ENCODE results near the gene PRADC1.
A peak's percentile ranks its signal among the peaks of the same experiment; 100 is the strongest.

PRADC1 gene

GRCh38 chr2:73235315-73236028, 2.4 kb upstream of the PRADC1 start:
- DNase-seq (ENCODE audit: low read depth), result no peak

GRCh38 chr2:73233932-73234832, 1.1 kb upstream of the PRADC1 start, which contains the start of gene CCT7:
TSS of gene CCT7 (plus strand) at chr2:73234308. CDS start at chr2:73234379, 71 bp downstream.
- DNase-seq (ENCODE audit: low read depth), result peak; percentile 90

DNA sequence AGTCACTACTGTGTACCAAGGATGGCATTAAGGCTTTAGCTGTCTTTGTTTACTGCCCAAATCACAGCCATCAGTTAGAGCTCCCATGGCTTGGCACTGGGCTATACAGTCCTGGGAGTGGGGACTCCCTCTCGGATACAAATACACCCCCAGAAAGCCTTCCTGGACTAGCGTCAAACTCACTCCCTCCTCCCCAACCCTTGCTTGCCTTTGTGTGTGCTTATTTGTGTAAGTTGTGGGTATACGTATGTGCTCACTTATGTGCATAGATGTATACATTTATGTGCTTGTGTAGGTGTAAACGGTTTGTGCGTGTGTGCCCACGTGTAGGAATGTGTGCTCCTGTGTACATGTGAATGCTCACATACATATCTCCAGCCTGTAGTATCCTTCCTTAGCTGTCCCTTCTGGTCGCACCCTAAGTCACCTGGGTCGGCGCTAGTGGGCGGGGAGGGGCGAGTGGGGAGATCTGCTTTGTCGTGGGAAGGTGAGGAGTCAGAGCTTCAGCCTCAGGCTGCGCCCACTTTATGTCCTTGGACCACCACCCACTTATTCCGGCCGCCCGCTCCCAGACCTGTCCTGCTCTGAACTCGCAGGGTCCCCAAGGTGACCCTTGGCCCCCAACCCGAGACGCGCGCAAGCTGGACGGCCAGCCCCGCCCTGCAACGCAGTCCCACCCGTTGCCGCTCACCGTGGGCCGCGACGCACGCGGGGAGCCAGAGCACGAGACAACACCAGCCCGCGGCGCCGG, 461 bp downstream of the PRADC1 start:
- DNase-seq (ENCODE audit: low read depth), result no peak

GRCh38 chr2:73228631-73229030, 4.4 kb downstream of the PRADC1 start:
- DNase-seq (ENCODE audit: low read depth), result no peak

DNA sequence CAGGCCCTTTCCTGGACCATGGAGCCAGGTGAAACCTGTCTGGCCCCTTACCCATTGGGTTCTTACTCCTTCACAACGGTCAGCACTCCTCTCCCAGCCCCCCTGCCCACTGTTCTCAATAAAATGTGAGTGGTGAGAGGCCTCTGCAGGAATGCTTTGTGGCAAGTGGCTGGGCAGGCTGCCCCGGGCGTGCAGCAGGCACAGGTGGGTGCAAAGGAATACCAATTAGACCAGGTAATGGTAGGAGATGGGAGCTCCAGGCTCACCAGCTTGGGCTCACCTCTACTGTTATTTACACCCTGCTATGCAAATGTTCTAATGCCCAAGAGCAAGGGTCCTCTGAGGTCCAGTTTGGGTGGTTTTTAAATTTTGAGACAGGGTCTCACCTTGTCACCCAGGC, 6.0 kb downstream of the PRADC1 start:
- no peak for DNase-seq (ENCODE audit: low read depth)

DNA sequence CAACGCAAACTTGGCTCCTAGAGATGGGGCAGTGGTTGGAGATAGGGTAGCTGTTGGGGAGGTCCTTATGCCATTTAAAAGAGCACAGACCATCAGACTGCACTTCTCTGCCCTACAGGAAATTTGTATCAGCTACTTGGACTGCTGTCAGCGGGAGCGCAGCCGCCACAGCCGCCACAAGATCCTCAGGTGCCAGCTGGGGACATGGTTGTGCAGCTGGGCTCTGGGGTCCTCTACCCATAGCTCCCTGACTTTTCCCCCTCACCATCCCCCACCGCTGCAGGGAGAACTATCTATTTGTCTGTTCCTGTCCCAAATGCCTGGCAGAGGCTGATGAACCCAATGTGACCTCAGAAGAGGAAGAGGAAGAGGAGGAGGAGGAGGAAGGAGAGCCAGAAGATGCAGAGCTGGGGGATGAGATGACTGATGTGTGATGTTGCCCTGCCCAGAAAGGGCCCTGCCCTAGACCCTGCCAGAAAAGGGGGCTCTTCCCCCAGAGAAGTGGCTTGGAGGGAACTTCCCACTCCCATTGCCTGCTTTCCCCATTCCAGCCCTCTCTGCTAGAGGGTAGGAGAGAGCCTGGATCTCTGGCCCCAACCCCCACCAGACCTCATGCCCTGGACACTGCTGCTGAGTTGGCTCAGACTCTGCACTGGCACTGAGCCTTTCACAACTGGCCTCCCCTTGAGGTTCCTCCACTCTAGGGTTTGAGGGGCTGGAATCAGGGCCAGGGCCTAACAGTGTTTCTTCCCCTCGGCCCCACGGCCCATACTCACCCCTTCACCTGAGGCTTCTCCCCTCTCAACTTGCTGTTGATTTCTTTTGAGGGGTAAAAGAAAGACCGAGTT, 7.3 kb downstream of the PRADC1 start:
- no peak for DNase-seq (ENCODE audit: low read depth)

- DNase-seq (ENCODE audit: low read depth), result no peak
Measured at GRCh38 chr2:73223821-73224220, 9.2 kb downstream of the PRADC1 start.

DNA sequence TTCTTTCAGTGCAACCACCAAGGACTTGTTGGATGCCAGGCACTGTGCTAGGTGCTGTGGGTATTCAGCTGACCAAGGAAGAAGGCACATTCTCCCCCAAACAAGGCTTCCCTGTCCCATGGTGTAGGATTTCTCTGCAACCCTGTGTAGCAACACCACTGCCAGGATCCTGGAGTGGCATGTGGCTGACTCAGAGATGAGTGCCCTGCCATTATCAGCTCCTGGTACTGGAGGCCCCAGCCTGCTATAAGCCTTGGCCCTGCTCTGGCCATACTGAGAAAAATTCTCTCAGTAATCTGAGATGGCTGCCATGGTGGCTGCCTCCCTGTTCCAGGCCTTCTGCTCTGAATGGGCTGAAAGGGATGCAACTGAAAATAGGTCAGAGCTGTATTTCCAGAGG, 14.7 kb downstream of the PRADC1 start:
- peak; percentile 72 for DNase-seq (ENCODE audit: low read depth)

GRCh38 chr2:73217826-73218225, 15.2 kb downstream of the PRADC1 start:
- no peak for DNase-seq (ENCODE audit: low read depth)

DNA sequence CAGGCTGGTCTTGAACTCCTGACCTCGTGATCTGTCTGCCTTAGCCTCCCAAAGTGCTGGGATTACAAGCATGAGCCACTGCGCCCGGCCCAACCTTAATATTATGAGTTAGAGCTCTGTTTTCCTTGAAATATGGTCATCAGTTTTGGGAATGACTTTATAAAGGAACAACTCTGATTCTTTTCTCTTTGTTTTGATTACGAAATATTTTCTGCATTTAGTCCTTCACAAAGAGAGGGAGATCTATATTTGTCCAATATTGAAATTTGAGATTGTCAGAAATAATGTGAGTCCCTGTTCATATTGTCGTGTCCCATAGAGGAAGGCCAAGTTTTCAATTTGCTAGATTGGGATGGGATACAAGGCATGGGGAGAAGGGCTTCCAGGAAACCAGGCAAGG, 15.9 kb downstream of the PRADC1 start:
- DNase-seq (ENCODE audit: low read depth), result no peak

DNA sequence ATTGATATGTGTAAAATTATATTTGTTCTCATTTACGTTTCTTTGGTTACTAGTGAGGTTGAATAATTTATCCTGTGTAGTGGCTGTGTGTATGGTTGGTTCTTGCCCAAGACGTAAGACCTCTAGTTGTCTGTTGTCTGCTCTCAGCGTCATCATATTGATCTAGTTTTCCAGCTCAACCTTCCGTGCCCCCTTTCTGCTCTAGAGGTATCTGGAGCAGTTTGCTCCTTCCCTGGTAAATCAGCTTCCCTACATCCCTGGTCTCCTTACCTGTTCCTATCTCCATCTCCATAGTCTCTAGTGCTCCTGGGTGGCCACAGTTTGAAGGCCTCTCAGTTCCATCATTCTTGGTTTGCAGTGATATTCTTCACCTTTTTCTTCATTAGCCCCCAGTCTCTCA, 17.8 kb downstream of the PRADC1 start:
- no peak for DNase-seq (ENCODE audit: low read depth)

GRCh38 chr2:73214120-73215035, 18.7 kb downstream of the PRADC1 start, which contains the start of gene SMYD5:
TSS of gene SMYD5 (plus strand) at chr2:73214245. CDS start at chr2:73214267, 22 bp downstream.
- peak; percentile 79 for DNase-seq (ENCODE audit: low read depth)

GRCh38 chr2:73212448-73213176, 20.4 kb downstream of the PRADC1 start:
- DNase-seq (ENCODE audit: low read depth), result peak; percentile 90

GRCh38 chr2:73212098-73212447, 21.0 kb downstream of the PRADC1 start:
- DNase-seq (ENCODE audit: low read depth), result no peak

- no peak for DNase-seq (ENCODE audit: low read depth)
Measured at GRCh38 chr2:73210696-73211095, 22.3 kb downstream of the PRADC1 start.

DNA sequence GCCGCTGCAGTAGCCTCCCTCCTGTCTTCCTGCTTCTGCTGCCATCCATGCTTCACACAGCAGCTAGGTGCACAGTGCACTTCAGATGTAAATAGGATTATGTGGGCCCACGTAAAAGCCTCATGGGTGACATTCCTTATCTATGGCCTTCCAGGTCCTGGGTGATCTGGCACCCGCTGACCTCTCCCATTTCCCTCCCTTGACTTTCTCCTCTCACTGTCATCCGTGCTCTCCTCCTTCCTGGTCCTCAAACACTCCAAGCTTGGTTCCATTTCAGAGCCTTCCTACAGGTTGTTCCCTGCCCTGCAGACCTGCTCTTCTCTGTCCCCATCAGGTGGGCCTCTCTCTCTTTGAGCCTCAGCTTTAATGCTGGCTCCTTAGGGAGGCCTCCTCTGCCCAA, 23.0 kb downstream of the PRADC1 start:
- no peak for DNase-seq (ENCODE audit: low read depth)

DNA sequence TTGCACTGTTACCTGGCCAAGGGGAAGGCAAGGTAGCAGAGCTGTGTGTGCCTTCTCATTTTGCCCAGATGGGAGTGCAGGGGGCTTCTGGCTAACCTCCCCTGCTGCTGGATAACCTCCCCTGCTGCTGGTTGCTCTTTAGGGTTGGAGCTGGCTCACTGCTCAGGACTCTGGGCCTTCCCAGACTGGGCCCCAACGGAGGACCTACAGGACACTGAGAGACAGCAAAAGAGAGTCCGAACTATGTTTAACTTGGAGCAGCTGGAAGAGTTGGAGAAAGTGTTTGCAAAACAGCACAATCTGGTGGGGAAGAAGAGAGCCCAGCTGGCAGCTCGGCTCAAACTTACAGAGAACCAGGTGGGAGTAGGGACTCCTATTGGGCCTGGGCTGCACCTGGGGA, 24.8 kb downstream of the PRADC1 start:
- DNase-seq (ENCODE audit: low read depth), result no peak

DNA sequence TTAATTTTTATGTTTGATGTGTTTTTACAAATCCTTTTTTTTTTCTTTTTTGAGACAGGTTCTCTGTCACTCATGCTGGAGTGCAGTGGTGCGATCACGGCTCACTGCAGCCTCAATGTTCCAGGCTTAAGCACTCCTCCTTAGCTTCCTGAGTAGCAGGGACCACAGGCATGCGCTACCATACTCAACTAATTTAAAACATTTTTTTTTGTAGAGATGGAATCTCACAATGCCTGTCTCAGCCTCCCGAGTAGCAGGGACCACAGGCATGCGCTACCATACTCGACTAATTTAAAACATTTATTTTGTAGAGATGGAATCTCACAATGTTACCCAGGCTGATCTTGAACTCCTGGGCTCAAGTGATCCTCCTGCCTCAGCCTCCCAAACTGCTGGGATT, 27.4 kb downstream of the PRADC1 start:
- no peak for DNase-seq (ENCODE audit: low read depth)

GRCh38 chr2:73203055-73203681, 29.9 kb downstream of the PRADC1 start:
- DNase-seq (ENCODE audit: low read depth), result no peak
